ENCODE measurements around the gene AZU1. TPM values are rescaled to one million over a fixed set of nuclear protein-coding genes. Genes with fewer than 3 reads are reported as not detected.

Gene AZU1
- total RNA-seq, 1 experiment from 2014 or later, result 5.8 TPM

- DNase-seq (ENCODE audit: low read depth, low spot score) (no peak), ATAC-seq (no peak)
- Histone ChIP-seq H3K27ac (ENCODE audit: low read length) (no peak overlapping the region), H3K36me3 (ENCODE audit: control insufficient read depth, insufficient read depth, low read length) (no peaks in the 10 kb centered on the region), H3K27me3 (ENCODE audit: control insufficient read depth, insufficient read depth, low read length) (no peaks in the 10 kb centered on the region), H3K4me1 (ENCODE audit: control insufficient read depth, insufficient read depth, low read length) (peaks cover 5% of the 10 kb centered on the region; the same call in 1 of the 2 replicates), H3K9me3 (ENCODE audit: control insufficient read depth, insufficient read depth, low read depth, low read length) (no peaks in the 10 kb centered on the region), H3K4me3 (ENCODE audit: low read depth in 2 of 2, low read length in 2 of 2) (no peak overlapping the region)
- intact Hi-C loops (cut with micrococcal nuclease; ENCODE audit: unreplicated experiment), result no loop called here
- TF ChIP-seq REST (IDR thresholded peaks at IDR 0.05; ENCODE audit: insufficient read depth in 1 of 2, low read depth in 2 of 2, low read length in 1 of 2), result no peak
- no peak for TF ChIP-seq CTCF (IDR thresholded peaks at IDR 0.05)
- TF ChIP-seq SIN3A (IDR thresholded peaks at IDR 0.05; ENCODE audit: borderline replicate concordance, insufficient read depth, low read depth, low read length), result no peak
- TF ChIP-seq TCF7L2 (IDR thresholded peaks at IDR 0.05; ENCODE audit: low read depth, low read length), result no peak
- TF ChIP-seq POLR2AphosphoS5 (IDR thresholded peaks at IDR 0.05; ENCODE audit: low read depth, low read length), result no peak
- BruUV-seq (replicated peaks), result no TSS peak
- CTCF ChIA-PET, result no interaction called here
- in situ Hi-C loops (cut with HindIII; ENCODE audit: low pct_unique_long_range_greater_than_20kb, low sequenced_read_pairs), result no loop called here
- POLR2A ChIA-PET, result no interaction called here
Observed at GRCh38 chr19:867855-868457, 40.3 kb downstream of the AZU1 start.

GRCh38 chr19:868458-869244, 41.0 kb downstream of the AZU1 start:
- Histone ChIP-seq H3K27me3 (ENCODE audit: control insufficient read depth, insufficient read depth, low read length) (no peaks in the 10 kb centered on the region), H3K4me3 (ENCODE audit: low read depth in 2 of 2, low read length in 2 of 2) (no peak overlapping the region), H3K9me3 (ENCODE audit: control insufficient read depth, insufficient read depth, low read depth, low read length) (no peaks in the 10 kb centered on the region), H3K4me1 (ENCODE audit: control insufficient read depth, insufficient read depth, low read length) (peaks cover 5% of the 10 kb centered on the region; the same call in 1 of the 2 replicates), H3K36me3 (ENCODE audit: control insufficient read depth, insufficient read depth, low read length) (no peaks in the 10 kb centered on the region), H3K27ac (ENCODE audit: low read length) (no peak overlapping the region)
- intact Hi-C loops (cut with micrococcal nuclease; ENCODE audit: unreplicated experiment), result no loop called here
- BruUV-seq (replicated peaks), result no TSS peak
- no peak for TF ChIP-seq REST (IDR thresholded peaks at IDR 0.05; ENCODE audit: insufficient read depth in 1 of 2, low read depth in 2 of 2, low read length in 1 of 2)
- no peak for TF ChIP-seq POLR2AphosphoS5 (IDR thresholded peaks at IDR 0.05; ENCODE audit: low read depth, low read length)
- no peak for DNase-seq (ENCODE audit: low read depth, low spot score)
- in situ Hi-C loops (cut with HindIII; ENCODE audit: low pct_unique_long_range_greater_than_20kb, low sequenced_read_pairs), result no loop called here
- ChIA-PET POLR2A (no interaction called here), CTCF (no interaction called here)
- ATAC-seq, result no peak
